Renal cortex interstitium (tissue), 11 donors: ENCODE data around the gene SPHK2. TPM values are rescaled to one million over a fixed set of nuclear protein-coding genes. Genes with fewer than 3 reads are reported as not detected.
A peak's percentile ranks its signal among the peaks of the same experiment; 100 is the strongest.
"Not testable (repeated sequence)": the region's sequence is repeated elsewhere in the genome, so short reads cannot be mapped to it uniquely, and the experiment has no call there.

ENCODE experiments used
- DNase-seq, 11 donors: peaks; one replicate each; pipeline ENCODE4 v3.0.0-alpha.2; 2013; ENCODE audit warnings: low read depth in 9 of 11, low spot score in 4 of 11; ENCODE audit errors: extremely low read depth in 1 of 11
- polyA plus RNA-seq, 3 donors: library from polyadenylated mRNA; unstranded; fragments of 120-200 nt; gene quantifications; one replicate each; pipeline ENCODE4 v1.2.1, GENCODE V29; 2013; ENCODE audit not compliant: insufficient read length in 3 of 3

The SPHK2 gene
- polyA plus RNA-seq, 3 donors: 15.8 to 31.8 (median 30.9) TPM

GRCh38 chr19:48617146-48617937, 2.0 kb upstream of the SPHK2 start:
- no peak for DNase-seq

- DNase-seq: no peak
Observed at GRCh38 chr19:48618278-48618915, 909 bp upstream of the SPHK2 start.

GRCh38 chr19:48619692-48620585, 633 bp downstream of the SPHK2 start:
- DNase-seq: no peak

- DNase-seq: no peak
Observed at GRCh38 chr19:48623556-48624066, 4.3 kb downstream of the SPHK2 start.

DNA sequence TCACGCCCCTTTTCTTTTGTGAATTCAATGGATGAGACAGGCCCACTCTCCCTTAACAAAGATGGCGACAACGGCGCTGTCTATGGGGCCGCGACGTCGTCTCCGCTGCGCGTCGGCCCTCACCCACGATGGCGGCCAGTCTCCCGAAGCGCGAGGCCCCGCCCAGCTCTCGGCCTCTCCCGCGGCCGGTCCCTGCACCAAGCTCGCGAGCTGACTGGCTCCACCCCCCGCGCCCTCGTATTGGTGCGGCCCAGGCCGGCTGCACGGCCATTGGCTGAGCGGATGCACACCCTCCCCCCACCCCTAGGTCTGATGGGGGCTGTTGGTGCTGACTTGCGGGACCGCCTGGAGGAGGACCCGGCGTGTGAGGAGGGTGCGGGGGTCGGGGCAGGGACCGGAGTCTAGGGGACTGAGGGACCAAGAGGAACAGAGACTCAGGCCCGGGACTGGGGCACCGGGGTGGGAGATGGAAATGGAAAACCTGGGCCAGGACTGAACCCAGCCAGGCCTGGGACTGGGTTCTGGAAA, 4.8 kb downstream of the SPHK2 start:
- DNase-seq: peak; percentile 88 to 98 (median 97)

- no peak for DNase-seq
Observed at GRCh38 chr19:48624791-48625723, 5.8 kb downstream of the SPHK2 start.

- no peak for DNase-seq
Observed at GRCh38 chr19:48625891-48626327, 6.6 kb downstream of the SPHK2 start.

- DNase-seq: no peak
Observed at GRCh38 chr19:48627201-48627864, 8.0 kb downstream of the SPHK2 start.

GRCh38 chr19:48627865-48628314, 8.6 kb downstream of the SPHK2 start:
- no peak for DNase-seq

GRCh38 chr19:48628486-48629296, 9.4 kb downstream of the SPHK2 start:
- no peak for DNase-seq

DNA sequence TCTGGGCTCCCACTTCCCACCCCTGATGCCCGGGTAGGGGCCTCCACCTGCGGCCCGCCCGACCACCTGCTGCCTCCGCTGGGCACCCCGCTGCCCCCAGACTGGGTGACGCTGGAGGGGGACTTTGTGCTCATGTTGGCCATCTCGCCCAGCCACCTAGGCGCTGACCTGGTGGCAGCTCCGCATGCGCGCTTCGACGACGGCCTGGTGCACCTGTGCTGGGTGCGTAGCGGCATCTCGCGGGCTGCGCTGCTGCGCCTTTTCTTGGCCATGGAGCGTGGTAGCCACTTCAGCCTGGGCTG, 9.9 kb downstream of the SPHK2 start:
- DNase-seq: no peak

DNA sequence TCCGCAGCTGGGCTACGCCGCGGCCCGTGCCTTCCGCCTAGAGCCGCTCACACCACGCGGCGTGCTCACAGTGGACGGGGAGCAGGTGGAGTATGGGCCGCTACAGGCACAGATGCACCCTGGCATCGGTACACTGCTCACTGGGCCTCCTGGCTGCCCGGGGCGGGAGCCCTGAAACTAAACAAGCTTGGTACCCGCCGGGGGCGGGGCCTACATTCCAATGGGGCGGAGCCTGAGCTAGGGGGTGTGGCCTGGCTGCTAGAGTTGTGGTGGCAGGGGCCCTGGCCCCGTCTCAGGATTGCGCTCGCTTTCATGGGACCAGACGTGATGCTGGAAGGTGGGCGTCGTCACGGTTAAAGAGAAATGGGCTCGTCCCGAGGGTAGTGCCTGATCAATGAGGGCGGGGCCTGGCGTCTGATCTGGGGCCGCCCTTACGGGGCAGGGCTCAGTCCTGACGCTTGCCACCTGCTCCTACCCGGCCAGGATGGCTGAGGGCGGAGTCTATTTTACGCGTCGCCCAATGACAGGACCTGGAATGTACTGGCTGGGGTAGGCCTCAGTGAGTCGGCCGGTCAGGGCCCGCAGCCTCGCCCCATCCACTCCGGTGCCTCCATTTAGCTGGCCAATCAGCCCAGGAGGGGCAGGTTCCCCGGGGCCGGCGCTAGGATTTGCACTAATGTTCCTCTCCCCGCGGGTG, 10.4 kb downstream of the SPHK2 start:
- no peak for DNase-seq

- peak in 1 of 11 donors; percentile 54 for DNase-seq
Observed at GRCh38 chr19:48630296-48631063, 11.2 kb downstream of the SPHK2 start.

- DNase-seq: no peak
Observed at GRCh38 chr19:48631225-48631624, 11.9 kb downstream of the SPHK2 start.

GRCh38 chr19:48632286-48632685, 13.0 kb downstream of the SPHK2 start:
- DNase-seq: not testable (repeated sequence)
